Neuronal stem cell (in vitro differentiated cells): ENCODE measurements around the gene C11orf97.

Source experiments
- DNase-seq: peaks from one replicate; pipeline ENCODE4 v3.0.0-alpha.2; 2013; ENCODE audit warnings: low spot score
- H2AFZ ChIP-seq: one replicate; pipeline ENCODE4 v1.6.1; 2013; ENCODE audit warnings: mild to moderate bottlenecking, low read length, inconsistent platforms
- H2AK5ac ChIP-seq: 2 replicates; pipeline ENCODE4 v1.6.1; 2013; ENCODE audit warnings: low read depth, mild to moderate bottlenecking, inconsistent platforms, low read length, moderate library complexity, mixed read lengths
- H2BK120ac ChIP-seq: 2 replicates; pipeline ENCODE4 v1.6.1; 2013; ENCODE audit warnings: low read depth, mild to moderate bottlenecking, inconsistent platforms, low read length, moderate library complexity, mixed read lengths
- H2BK12ac ChIP-seq: one replicate; pipeline ENCODE4 v1.6.1; 2013; ENCODE audit warnings: low read length, inconsistent platforms
- H2BK15ac ChIP-seq: 2 replicates; pipeline ENCODE4 v1.6.1; 2013; ENCODE audit warnings: mild to moderate bottlenecking, low read length, inconsistent platforms, mixed read lengths
- H2BK5ac ChIP-seq: one replicate; pipeline ENCODE4 v1.6.1; 2013; ENCODE audit warnings: inconsistent platforms, mild to moderate bottlenecking, low read length, moderate library complexity
- H3K14ac ChIP-seq: one replicate; pipeline ENCODE4 v1.6.1; 2013; ENCODE audit warnings: low read length, inconsistent platforms
- H3K18ac ChIP-seq: 2 replicates; pipeline ENCODE4 v1.6.1; 2013; ENCODE audit warnings: low read length, inconsistent platforms
- H3K23ac ChIP-seq: 2 replicates; pipeline ENCODE4 v1.6.1; 2013; ENCODE audit warnings: low read depth, mild to moderate bottlenecking, mixed read lengths, low read length, inconsistent platforms; ENCODE audit not compliant: poor library complexity
- H3K27ac ChIP-seq: replicated peaks from 3 replicates; pipeline ENCODE4 v1.5.1; 2013; ENCODE audit warnings: low read length, inconsistent platforms
- H3K27me3 ChIP-seq, 3 experiments: 2 replicates each; pipeline ENCODE4 v1.6.1; 2013; ENCODE audit warnings: low read length in 3 of 3, mild to moderate bottlenecking in 2 of 3, inconsistent platforms in 1 of 3, low read depth in 1 of 3, mixed read lengths in 1 of 3, moderate library complexity in 1 of 3; ENCODE audit not compliant: control insufficient read depth in 3 of 3, insufficient read depth in 3 of 3
- H3K36me3 ChIP-seq, 2 donors: replicated peaks in 1 of 2; 2 replicates each; pipeline ENCODE4 v1.6.1; 2013; ENCODE audit warnings: low read length in 2 of 2; ENCODE audit not compliant: control insufficient read depth in 2 of 2, insufficient read depth in 2 of 2
- H3K4ac ChIP-seq: 2 replicates; pipeline ENCODE4 v1.6.1; 2013; ENCODE audit warnings: inconsistent platforms, mild to moderate bottlenecking, low read length, moderate library complexity
- H3K4me1 ChIP-seq, 2 donors: 1 replicate in 1 of 2; 2 replicates in 1 of 2; pipeline ENCODE4 v1.6.1; 2013; ENCODE audit warnings: low read length in 2 of 2, low read depth in 1 of 2; ENCODE audit not compliant: control insufficient read depth in 2 of 2, insufficient read depth in 1 of 2
- H3K4me2 ChIP-seq: one replicate; pipeline ENCODE4 v1.6.1; 2013; ENCODE audit warnings: mild to moderate bottlenecking, low read length, inconsistent platforms; ENCODE audit not compliant: insufficient read depth, poor library complexity, severe bottlenecking
- H3K4me3 ChIP-seq, 2 donors: 2 replicates each; pipeline ENCODE4 v1.5.1; 2013; ENCODE audit warnings: low read length in 2 of 2, mild to moderate bottlenecking in 2 of 2, inconsistent platforms in 1 of 2, moderate library complexity in 1 of 2
- H3K79me1 ChIP-seq: one replicate; pipeline ENCODE4 v1.6.1; 2013; ENCODE audit warnings: low read depth, mild to moderate bottlenecking, inconsistent platforms, low read length, moderate library complexity
- H3K9ac ChIP-seq: one replicate; pipeline ENCODE4 v1.6.1; 2013; ENCODE audit warnings: mild to moderate bottlenecking, low read depth, low read length, inconsistent platforms; ENCODE audit not compliant: poor library complexity
- H3K9me3 ChIP-seq, 2 donors: replicated peaks in 1 of 2; 2 replicates each; pipeline versions ENCODE3 to v1.6.1; 2013; ENCODE audit warnings: low read length in 2 of 2, mild to moderate bottlenecking in 2 of 2, inconsistent platforms in 1 of 2, low read depth in 1 of 2, mixed read lengths in 1 of 2, moderate library complexity in 1 of 2; ENCODE audit not compliant: control insufficient read depth in 2 of 2, insufficient read depth in 1 of 2
- H4K8ac ChIP-seq: one replicate; pipeline ENCODE4 v1.6.1; 2013; ENCODE audit warnings: low read depth, mild to moderate bottlenecking, inconsistent platforms, low read length, moderate library complexity
- H4K91ac ChIP-seq: one replicate; pipeline ENCODE4 v1.6.1; 2013; ENCODE audit warnings: low read length, low read depth, mild to moderate bottlenecking, inconsistent platforms; ENCODE audit not compliant: poor library complexity
- WGBS, 2 donors: extraction: QIAGEN DNeasy Blood & Tissue Kit; methylation state at CpG; one replicate each; pipeline ENCODE4 v1.1.7; 2013; ENCODE audit warnings: missing lambda C conversion rate in 2 of 2, mixed read lengths in 1 of 2; ENCODE audit not compliant: insufficient read length in 2 of 2, insufficient replicate concordance in 1 of 2; ENCODE audit errors: extremely low coverage in 2 of 2; 5-methylcytosine and 5-hydroxymethylcytosine counted together

C11orf97 gene

DNA sequence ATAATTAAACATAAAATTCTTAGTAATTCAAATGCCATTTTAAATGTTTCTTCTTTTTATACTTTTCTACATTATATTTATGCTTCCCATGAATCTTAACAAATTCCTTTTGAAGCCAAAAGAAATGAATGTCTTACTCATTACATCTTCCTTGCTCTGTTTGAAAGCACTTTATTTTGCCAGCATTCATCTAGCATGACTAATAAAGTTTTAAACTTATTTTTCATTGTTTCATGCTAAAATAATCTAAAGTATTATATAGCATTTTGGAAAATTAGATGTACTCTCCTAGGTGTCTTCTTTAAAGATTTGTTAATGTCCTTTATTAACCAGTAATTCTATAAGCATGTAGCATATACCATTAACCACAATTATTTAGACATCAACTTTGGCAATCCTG, 45.2 kb downstream of the C11orf97 start:
- Histone ChIP-seq H3K9me3 (no peaks in the 10 kb centered on the region), H2BK120ac (no peak overlapping the region), H3K23ac (no peak overlapping the region), H2AK5ac (no peak overlapping the region), H3K4me1 (no peaks in the 10 kb centered on the region), H3K18ac (no peak overlapping the region), H4K91ac (no peak overlapping the region), H3K14ac (no peak overlapping the region), H3K4ac (no peak overlapping the region), H3K79me1 (no peaks in the 10 kb centered on the region), H2AFZ (no peak overlapping the region), H2BK5ac (no peak overlapping the region), H3K27ac (no peak overlapping the region), H2BK12ac (no peak overlapping the region), H3K36me3 (no peaks in the 10 kb centered on the region), H3K27me3 (no peaks in the 10 kb centered on the region), H4K8ac (no peak overlapping the region), H3K4me2 (no peak overlapping the region), H3K9ac (no peak overlapping the region), H3K4me3 (no peak overlapping the region), H2BK15ac (no peak overlapping the region)
- no peak for DNase-seq

DNA sequence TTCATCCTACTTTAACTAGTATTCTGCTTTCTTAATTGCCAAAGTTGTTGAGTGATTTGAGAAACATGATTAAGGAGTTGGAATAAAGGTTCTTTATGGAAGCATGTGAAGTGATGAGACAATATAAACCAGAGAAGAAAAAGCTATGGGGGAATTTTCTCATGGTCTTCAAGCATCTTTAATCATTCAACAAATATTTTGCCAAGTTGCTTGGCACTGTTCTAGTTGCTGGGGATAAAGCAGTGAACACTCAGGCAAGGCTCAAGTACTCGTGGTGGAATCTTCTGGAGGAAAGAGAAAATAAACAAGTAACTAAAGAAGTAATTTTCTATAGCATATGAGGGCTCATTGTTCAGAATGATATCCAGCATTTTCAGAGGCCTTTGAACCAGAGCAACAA, 45.7 kb downstream of the C11orf97 start:
- DNase-seq = no peak
- H2AK5ac ChIP-seq = no peak overlapping the region
- H3K27me3 ChIP-seq = no peaks in the 10 kb centered on the region
- no peak overlapping the region for H4K8ac ChIP-seq
- no peak overlapping the region for H2BK5ac ChIP-seq
- no peak overlapping the region for H2BK120ac ChIP-seq
- H3K14ac ChIP-seq = no peak overlapping the region
- H2AFZ ChIP-seq = no peak overlapping the region
- H3K4ac ChIP-seq = no peak overlapping the region
- H3K23ac ChIP-seq = no peak overlapping the region
- no peak overlapping the region for H2BK12ac ChIP-seq
- no peaks in the 10 kb centered on the region for H3K79me1 ChIP-seq
- no peak overlapping the region for H3K4me2 ChIP-seq
- no peak overlapping the region for H3K4me3 ChIP-seq
- H3K4me1 ChIP-seq = peaks cover 0 to 1% of the 10 kb centered on the region in 2 donors
- H3K9me3 ChIP-seq = no peaks in the 10 kb centered on the region
- H2BK15ac ChIP-seq = no peak overlapping the region
- H3K9ac ChIP-seq = no peak overlapping the region
- no peak overlapping the region for H3K18ac ChIP-seq
- H3K36me3 ChIP-seq = no peaks in the 10 kb centered on the region
- no peak overlapping the region for H4K91ac ChIP-seq
- WGBS, 2 donors = no CpG with 5 or more reads among the region's 1 CpG
- no peak overlapping the region for H3K27ac ChIP-seq

DNA sequence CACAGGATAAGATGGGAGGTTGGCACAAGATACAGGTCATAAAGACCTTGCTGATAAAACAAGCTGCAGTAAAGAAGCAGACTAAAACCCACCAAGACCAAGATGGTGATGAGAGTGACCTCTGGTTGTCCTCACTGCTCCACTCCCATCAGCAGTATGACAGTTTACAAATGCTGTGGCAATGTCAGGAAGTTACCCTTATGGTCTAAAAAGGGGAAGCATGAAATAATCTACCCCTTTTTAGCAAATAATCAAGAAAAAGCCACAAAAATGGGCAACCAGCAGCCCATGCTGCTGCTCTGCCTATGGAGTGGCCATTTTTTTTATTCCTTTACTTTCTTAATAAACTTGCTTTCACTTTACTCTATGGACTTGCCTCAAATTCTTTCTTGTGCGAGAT, 46.2 kb downstream of the C11orf97 start:
- Histone ChIP-seq H2BK5ac (no peak overlapping the region), H3K14ac (no peak overlapping the region), H3K4ac (no peak overlapping the region), H3K27ac (no peak overlapping the region), H3K79me1 (no peaks in the 10 kb centered on the region), H2BK15ac (no peak overlapping the region), H4K8ac (no peak overlapping the region), H3K4me3 (no peak overlapping the region), H2BK120ac (no peak overlapping the region), H2AK5ac (no peak overlapping the region), H2AFZ (no peak overlapping the region), H3K36me3 (no peaks in the 10 kb centered on the region), H3K4me1 (peaks cover 0 to 4% of the 10 kb centered on the region in 2 donors), H4K91ac (no peak overlapping the region), H3K9ac (no peak overlapping the region), H3K18ac (no peak overlapping the region), H3K23ac (no peak overlapping the region), H2BK12ac (no peak overlapping the region), H3K9me3 (no peaks in the 10 kb centered on the region), H3K4me2 (no peak overlapping the region), H3K27me3 (no peaks in the 10 kb centered on the region)
- DNase-seq = no peak
- WGBS, 2 donors = no CpG with 5 or more reads among the region's 1 CpG

DNA sequence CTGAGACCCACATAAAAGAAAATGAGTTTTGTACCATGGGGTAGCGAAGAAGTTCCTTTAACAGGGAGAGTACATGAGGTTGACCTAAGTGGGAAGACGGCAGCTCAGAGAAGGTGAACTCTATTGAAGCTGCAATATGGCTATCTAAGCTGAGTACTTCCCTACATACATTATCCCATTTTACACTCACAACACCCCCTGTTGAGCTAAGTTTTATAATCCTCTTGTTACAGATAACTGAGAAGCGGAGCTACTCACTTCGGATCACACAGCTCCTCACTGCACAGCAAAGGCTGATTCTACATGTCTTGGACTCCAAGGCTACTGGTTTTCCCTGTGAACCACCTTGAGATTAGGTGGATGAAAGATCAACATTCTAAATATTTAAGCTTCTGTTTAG, 46.7 kb downstream of the C11orf97 start:
- Histone ChIP-seq H3K4me1 (peaks cover 0 to 4% of the 10 kb centered on the region in 2 donors), H3K9ac (no peak overlapping the region), H2BK15ac (no peak overlapping the region), H3K4me3 (no peak overlapping the region), H2AK5ac (no peak overlapping the region), H2AFZ (no peak overlapping the region), H3K27me3 (no peaks in the 10 kb centered on the region), H3K23ac (no peak overlapping the region), H4K91ac (no peak overlapping the region), H3K4ac (no peak overlapping the region), H3K14ac (no peak overlapping the region), H2BK120ac (no peak overlapping the region), H3K36me3 (no peaks in the 10 kb centered on the region), H4K8ac (no peak overlapping the region), H3K27ac (no peak overlapping the region), H3K79me1 (no peaks in the 10 kb centered on the region), H3K9me3 (no peaks in the 10 kb centered on the region), H3K18ac (no peak overlapping the region), H2BK5ac (no peak overlapping the region), H3K4me2 (no peak overlapping the region), H2BK12ac (no peak overlapping the region)
- WGBS, 2 donors = no CpG with 5 or more reads among the region's 4 CpGs
- DNase-seq = no peak
